BJ (cell line): ENCODE data around the gene BRWD1. TPM values are rescaled to one million over a fixed set of nuclear protein-coding genes. Genes with fewer than 3 reads are reported as not detected.

Experiments used
- CTCF ChIA-PET: fragments of 350-600 bp; formaldehyde crosslinking; extraction: SDS; loops from one replicate; lab custom pipeline; 2021; ENCODE audit warnings: antibody characterized with exemption, inconsistent platforms; lab: Yijun Ruan, JAX
- POLR2A ChIA-PET: fragments of 300-600 bp; sonication (Branson Sonifier 250); formaldehyde crosslinking; extraction: SDS; loops from one replicate; lab custom pipeline; 2021; ENCODE audit warnings: antibody characterized with exemption; lab: Charles Lee
- DNase-seq: peaks from one replicate; pipeline ENCODE4 v3.0.0-alpha.2; 2011; ENCODE audit warnings: low read depth
- H3K27me3 ChIP-seq: 2 replicates; pipeline ENCODE4 v1.6.0; 2011; ENCODE audit warnings: low read length; ENCODE audit not compliant: control insufficient read depth, insufficient read depth
- H3K36me3 ChIP-seq: 2 replicates; pipeline ENCODE4 v1.5.1; 2011; ENCODE audit warnings: low read length; ENCODE audit not compliant: control insufficient read depth, insufficient read depth
- H3K4me3 ChIP-seq: 2 replicates; pipeline ENCODE4 v1.5.1; 2011; ENCODE audit warnings: low read depth, mild to moderate bottlenecking, control low read depth, low read length
- CTCF ChIP-seq: IDR thresholded peaks from 2 replicates; pipeline ENCODE4 v1.5.1; 2011; ENCODE audit warnings: low read depth, mild to moderate bottlenecking, control low read depth, inconsistent platforms, low read length, moderate library complexity; ENCODE audit not compliant: insufficient read depth
- polyA plus RNA-seq: library from polyadenylated mRNA; depleted of rRNA; stranded (reverse); fragments of >200 nt; gene quantifications from 2 replicates; pipeline ENCODE4 v1.2.3, GENCODE V29; 2011

Gene BRWD1
- polyA plus RNA-seq, 1 experiment = 5.9 TPM

GRCh38 chr21:39187141-39187540 is 126.3 kb downstream of the BRWD1 start:
- POLR2A ChIA-PET = no interaction called here
- CTCF ChIA-PET = interaction anchor here (1.5 kb wide), 1 partner anchor 11 kb away, joined by 5 read pairs; no protein-coding TSS in a partner anchor
- no peak for TF ChIP-seq CTCF
- DNase-seq = no peak
- Histone ChIP-seq H3K27me3 (no peaks in the 10 kb centered on the region), H3K4me3 (no peak overlapping the region), H3K36me3 (no peaks in the 10 kb centered on the region)

GRCh38 chr21:39186676-39187075 is 126.8 kb downstream of the BRWD1 start:
- no peaks in the 10 kb centered on the region for H3K36me3 ChIP-seq
- ChIA-PET CTCF (interaction anchor here (1.5 kb wide), 1 partner anchor 10 kb away, joined by 5 read pairs; no protein-coding TSS in a partner anchor), POLR2A (no interaction called here)
- no peak for DNase-seq
- H3K27me3 ChIP-seq = no peaks in the 10 kb centered on the region
- H3K4me3 ChIP-seq = no peak overlapping the region
- TF ChIP-seq CTCF = no peak

- POLR2A ChIA-PET = no interaction called here
- CTCF ChIA-PET = interaction anchor here (1.6 kb wide), 1 partner anchor 203 kb away, joined by 3 read pairs; no protein-coding TSS in a partner anchor
These were observed 128.3 kb downstream of the BRWD1 start for GRCh38 chr21:39185157-39185556.

GRCh38 chr21:39184050-39184980 is 129.1 kb downstream of the BRWD1 start:
- ChIA-PET CTCF (interaction anchor here (1.6 kb wide), 1 partner anchor 204 kb away, joined by 3 read pairs; no protein-coding TSS in a partner anchor), POLR2A (interaction anchor here (1.2 kb wide), 1 partner anchor 196 kb away, joined by 3 read pairs; a partner anchor contains a TSS)
- Histone ChIP-seq H3K4me3 (peak overlapping the region; percentile 97), H3K27me3 (no peaks in the 10 kb centered on the region), H3K36me3 (no peaks in the 10 kb centered on the region)
- no peak for DNase-seq
- no peak for TF ChIP-seq CTCF

More at GRCh38 chr21:39185157-39185556, 128.3 kb downstream of the BRWD1 start:
- no peak for TF ChIP-seq CTCF
- DNase-seq = no peak
- Histone ChIP-seq H3K4me3 (no peak overlapping the region), H3K36me3 (no peaks in the 10 kb centered on the region), H3K27me3 (no peaks in the 10 kb centered on the region)

GRCh38 chr21:39183272-39184049 is 130.0 kb downstream of the BRWD1 start, which contains the start of gene PSMG1:
Gene PSMG1 (minus strand): TSS chr21:39183451. CDS start chr21:39183385, 66 bp downstream.
- TF ChIP-seq CTCF = no peak
- Histone ChIP-seq H3K36me3 (no peaks in the 10 kb centered on the region), H3K27me3 (no peaks in the 10 kb centered on the region), H3K4me3 (peak within 1 kb of the TSS; percentile 97)
- peak; percentile 56 for DNase-seq
- CTCF ChIA-PET = interaction anchor here (0.6 to 0.7 kb wide), 2 partner anchors 94 to 204 kb away, joined by 3 to 4 read pairs; no protein-coding TSS in a partner anchor
- POLR2A ChIA-PET = interaction anchor here (0.6 to 1.2 kb wide), 3 partner anchors 80 to 197 kb away, joined by 3 to 4 read pairs (median 3); a partner anchor contains a TSS
